ENCODE data around the gene HMCN2. TPM values are rescaled to one million over a fixed set of nuclear protein-coding genes. Genes with fewer than 3 reads are reported as not detected.
A peak's percentile ranks its signal among the peaks of the same experiment; 100 is the strongest.

Gene HMCN2
- total RNA-seq, 1 donor from 2014 or later: 7.8 TPM

GRCh38 chr9:130430734-130431535 lies 165.4 kb downstream of the HMCN2 start:
- DNase-seq: no peak
- ATAC-seq: no peak
- peaks cover 27% of the 10 kb centered on the region for H3K27me3 ChIP-seq
- no peak for TF ChIP-seq CTCF (IDR thresholded peaks at IDR 0.05)
- H3K4me1 ChIP-seq: peaks cover 5% of the 10 kb centered on the region
- no peak overlapping the region for H3K27ac ChIP-seq
- no peak overlapping the region for H3K4me3 ChIP-seq
- no peaks in the 10 kb centered on the region for H3K36me3 ChIP-seq
- intact Hi-C loops (cut with DNase I): no loop called here
- no peaks in the 10 kb centered on the region for H3K9me3 ChIP-seq

GRCh38 chr9:130431536-130432303 lies 166.2 kb downstream of the HMCN2 start:
- ATAC-seq (no peak), DNase-seq (no peak)
- Histone ChIP-seq H3K9me3 (no peaks in the 10 kb centered on the region), H3K27me3 (peaks cover 27% of the 10 kb centered on the region), H3K4me3 (no peak overlapping the region), H3K27ac (no peak overlapping the region), H3K36me3 (no peaks in the 10 kb centered on the region), H3K4me1 (peaks cover 5% of the 10 kb centered on the region)
- intact Hi-C loops (cut with DNase I): no loop called here
- TF ChIP-seq CTCF (IDR thresholded peaks at IDR 0.05): no peak

- ATAC-seq: no peak
- Histone ChIP-seq H3K36me3 (no peaks in the 10 kb centered on the region), H3K4me1 (peaks cover 5% of the 10 kb centered on the region), H3K27me3 (peaks cover 27% of the 10 kb centered on the region), H3K4me3 (no peak overlapping the region), H3K9me3 (no peaks in the 10 kb centered on the region), H3K27ac (no peak overlapping the region)
- intact Hi-C loops (cut with DNase I): no loop called here
- DNase-seq: no peak
- no peak for TF ChIP-seq CTCF (IDR thresholded peaks at IDR 0.05)
These were observed 166.8 kb downstream of the HMCN2 start for GRCh38 chr9:130432362-130432761.

GRCh38 chr9:130432796-130433167 lies 167.2 kb downstream of the HMCN2 start:
- intact Hi-C loops (cut with DNase I): no loop called here
- peaks cover 5% of the 10 kb centered on the region for H3K4me1 ChIP-seq
- H3K9me3 ChIP-seq: no peaks in the 10 kb centered on the region
- ATAC-seq: no peak
- no peak for TF ChIP-seq CTCF (IDR thresholded peaks at IDR 0.05)
- peaks cover 27% of the 10 kb centered on the region for H3K27me3 ChIP-seq
- no peaks in the 10 kb centered on the region for H3K36me3 ChIP-seq
- no peak for DNase-seq
- H3K4me3 ChIP-seq: no peak overlapping the region
- no peak overlapping the region for H3K27ac ChIP-seq

GRCh38 chr9:130433168-130433946 lies 167.8 kb downstream of the HMCN2 start:
- peak; percentile 70 for ATAC-seq
- Histone ChIP-seq H3K4me1 (peaks cover 5% of the 10 kb centered on the region), H3K4me3 (peak overlapping the region; percentile 32), H3K27ac (no peak overlapping the region), H3K9me3 (no peaks in the 10 kb centered on the region), H3K36me3 (no peaks in the 10 kb centered on the region), H3K27me3 (peaks cover 27% of the 10 kb centered on the region)
- intact Hi-C loops (cut with DNase I): no loop called here
- no peak for DNase-seq
- peak; percentile 54 for TF ChIP-seq CTCF (IDR thresholded peaks at IDR 0.05)
